ENCODE measurements around the gene FRMD3. TPM values are rescaled to one million over a fixed set of nuclear protein-coding genes. Genes with fewer than 3 reads are reported as not detected.

The FRMD3 gene
- total RNA-seq, 1 experiment from 2014 or later, result 1.9 TPM

DNA sequence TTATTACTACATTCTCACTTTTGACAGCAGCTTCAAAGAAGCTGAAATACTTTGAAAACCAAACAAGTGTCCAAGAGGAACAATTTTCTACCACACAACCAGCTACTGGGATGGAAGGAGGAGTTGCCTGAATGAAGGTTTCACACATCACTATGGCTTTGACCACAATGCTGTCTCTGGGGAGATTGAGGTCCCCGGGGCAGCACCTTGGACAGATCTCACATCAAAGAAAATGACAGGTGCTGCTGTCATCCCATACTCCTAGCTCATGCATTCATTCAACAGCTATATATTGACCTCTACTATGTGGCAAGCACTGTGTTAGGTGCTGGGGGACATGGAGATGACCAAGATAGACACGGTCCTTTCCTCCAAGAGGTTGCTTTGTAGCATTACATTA, 242.1 kb downstream of the FRMD3 start:
- ChIA-PET POLR2A (ENCODE audit: unreplicated experiment) (no interaction called here), CTCF (no interaction called here)
- Histone ChIP-seq H3K79me2 (ENCODE audit: low read depth) (no peaks in the 10 kb centered on the region), H3K9me3 (ENCODE audit: insufficient read depth, low read depth) (no peaks in the 10 kb centered on the region; the same call in 1 of the 2 replicates), H3K36me3 (ENCODE audit: low read depth) (no peaks in the 10 kb centered on the region), H3K9me2 (ENCODE audit: insufficient read depth) (no peaks in the 10 kb centered on the region), H3K4me1 (replicated peaks; ENCODE audit: insufficient read depth) (peaks cover 36% of the 10 kb centered on the region), H3K27ac (no peak overlapping the region), H3F3A (ENCODE audit: insufficient read depth, low read depth) (peaks cover 24% of the 10 kb centered on the region), H3K4me2 (no peak overlapping the region), H3K4me3 (no peak overlapping the region), H3K27me3 (ENCODE audit: insufficient read depth, low read depth) (no peaks in the 10 kb centered on the region), H4K20me1 (ENCODE audit: insufficient read depth) (no peaks in the 10 kb centered on the region), H2AFZ (no peak overlapping the region)
- no TSS peak for BruUV-seq (replicated peaks)
- DNase-seq, result no peak
- intact Hi-C loops (cut with micrococcal nuclease; ENCODE audit: unreplicated experiment), result no loop called here
- TF ChIP-seq, protein P1, sequence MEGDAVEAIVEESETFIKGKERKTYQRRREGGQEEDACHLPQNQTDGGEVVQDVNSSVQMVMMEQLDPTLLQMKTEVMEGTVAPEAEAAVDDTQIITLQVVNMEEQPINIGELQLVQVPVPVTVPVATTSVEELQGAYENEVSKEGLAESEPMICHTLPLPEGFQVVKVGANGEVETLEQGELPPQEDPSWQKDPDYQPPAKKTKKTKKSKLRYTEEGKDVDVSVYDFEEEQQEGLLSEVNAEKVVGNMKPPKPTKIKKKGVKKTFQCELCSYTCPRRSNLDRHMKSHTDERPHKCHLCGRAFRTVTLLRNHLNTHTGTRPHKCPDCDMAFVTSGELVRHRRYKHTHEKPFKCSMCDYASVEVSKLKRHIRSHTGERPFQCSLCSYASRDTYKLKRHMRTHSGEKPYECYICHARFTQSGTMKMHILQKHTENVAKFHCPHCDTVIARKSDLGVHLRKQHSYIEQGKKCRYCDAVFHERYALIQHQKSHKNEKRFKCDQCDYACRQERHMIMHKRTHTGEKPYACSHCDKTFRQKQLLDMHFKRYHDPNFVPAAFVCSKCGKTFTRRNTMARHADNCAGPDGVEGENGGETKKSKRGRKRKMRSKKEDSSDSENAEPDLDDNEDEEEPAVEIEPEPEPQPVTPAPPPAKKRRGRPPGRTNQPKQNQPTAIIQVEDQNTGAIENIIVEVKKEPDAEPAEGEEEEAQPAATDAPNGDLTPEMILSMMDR (conservative IDR thresholded peaks at IDR 0.05), result no peak
- no peak for TF ChIP-seq EZH2 (IDR thresholded peaks at IDR 0.05; ENCODE audit: low read depth)

DNA sequence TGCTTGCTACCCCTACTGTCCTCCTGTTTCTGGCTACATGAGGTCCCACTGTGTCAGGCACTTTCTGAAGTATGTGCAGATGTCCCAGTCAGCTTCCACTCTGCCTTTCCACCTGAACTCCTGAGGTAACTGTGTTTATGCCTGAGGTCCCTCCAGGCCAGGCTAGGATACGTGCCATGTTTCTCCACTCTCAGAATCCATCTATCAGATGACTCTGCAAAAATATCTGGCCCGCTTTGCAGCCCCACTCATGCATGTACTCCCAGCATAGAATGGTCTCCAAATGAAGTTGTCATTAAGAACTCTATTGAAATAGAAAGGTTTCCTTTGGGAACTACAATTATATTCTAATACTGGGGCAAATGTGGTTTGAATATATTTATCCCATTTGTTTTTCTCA, 243.4 kb downstream of the FRMD3 start:
- no peak overlapping the region for H3K27ac ChIP-seq
- H3K9me3 ChIP-seq (ENCODE audit: insufficient read depth, low read depth), result no peaks in the 10 kb centered on the region; the same call in 1 of the 2 replicates
- ChIA-PET POLR2A (ENCODE audit: unreplicated experiment) (no interaction called here), CTCF (no interaction called here)
- DNase-seq, result no peak
- H3K36me3 ChIP-seq (ENCODE audit: low read depth), result no peaks in the 10 kb centered on the region
- intact Hi-C loops (cut with micrococcal nuclease; ENCODE audit: unreplicated experiment), result no loop called here
- H4K20me1 ChIP-seq (ENCODE audit: insufficient read depth), result no peaks in the 10 kb centered on the region
- H3F3A ChIP-seq (ENCODE audit: insufficient read depth, low read depth), result peaks cover 17% of the 10 kb centered on the region
- peaks cover 26% of the 10 kb centered on the region for H3K4me1 ChIP-seq (replicated peaks; ENCODE audit: insufficient read depth)
- H3K79me2 ChIP-seq (ENCODE audit: low read depth), result no peaks in the 10 kb centered on the region
- no peak overlapping the region for H2AFZ ChIP-seq
- TF ChIP-seq, protein P1 (conservative IDR thresholded peaks at IDR 0.05), result no peak
- TF ChIP-seq EZH2 (IDR thresholded peaks at IDR 0.05; ENCODE audit: low read depth), result no peak
- H3K4me2 ChIP-seq, result no peak overlapping the region
- no peaks in the 10 kb centered on the region for H3K9me2 ChIP-seq (ENCODE audit: insufficient read depth)
- H3K27me3 ChIP-seq (ENCODE audit: insufficient read depth, low read depth), result no peaks in the 10 kb centered on the region
- no TSS peak for BruUV-seq (replicated peaks)
- no peak overlapping the region for H3K4me3 ChIP-seq

DNA sequence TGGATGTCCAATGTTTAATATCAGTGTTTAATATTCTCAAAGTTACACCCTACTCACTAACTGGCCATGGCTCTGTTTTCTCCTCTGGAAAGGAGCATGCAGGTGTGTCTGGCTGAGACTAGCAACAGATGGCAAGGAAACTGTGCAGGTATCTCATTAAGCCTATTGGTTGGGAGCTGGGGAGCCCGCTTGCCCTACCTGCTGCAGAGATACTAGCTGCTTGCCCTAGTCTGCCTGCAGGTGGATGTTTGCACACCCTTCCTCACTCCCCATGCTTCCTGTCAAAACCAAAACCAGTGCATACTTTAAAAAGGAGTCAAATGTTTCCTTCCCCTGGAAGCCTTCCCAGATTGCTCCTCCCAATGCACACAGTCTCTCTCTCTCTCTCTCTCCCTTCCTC, 247.0 kb downstream of the FRMD3 start:
- H3K4me1 ChIP-seq (replicated peaks; ENCODE audit: insufficient read depth), result no peaks in the 10 kb centered on the region
- H3K9me2 ChIP-seq (ENCODE audit: insufficient read depth), result no peaks in the 10 kb centered on the region
- no peaks in the 10 kb centered on the region for H3F3A ChIP-seq (ENCODE audit: insufficient read depth, low read depth)
- no peak overlapping the region for H3K27ac ChIP-seq
- no peaks in the 10 kb centered on the region for H3K9me3 ChIP-seq (ENCODE audit: insufficient read depth, low read depth)
- no peak for TF ChIP-seq EZH2 (IDR thresholded peaks at IDR 0.05; ENCODE audit: low read depth)
- TF ChIP-seq, protein P1 (conservative IDR thresholded peaks at IDR 0.05), result no peak
- BruUV-seq (replicated peaks), result no TSS peak
- no peaks in the 10 kb centered on the region for H3K27me3 ChIP-seq (ENCODE audit: insufficient read depth, low read depth)
- no peak for DNase-seq
- H3K79me2 ChIP-seq (ENCODE audit: low read depth), result no peaks in the 10 kb centered on the region
- no peaks in the 10 kb centered on the region for H4K20me1 ChIP-seq (ENCODE audit: insufficient read depth)
- POLR2A ChIA-PET (ENCODE audit: unreplicated experiment), result no interaction called here
- no peak overlapping the region for H3K4me2 ChIP-seq
- CTCF ChIA-PET, result no interaction called here
- no peak overlapping the region for H2AFZ ChIP-seq
- intact Hi-C loops (cut with micrococcal nuclease; ENCODE audit: unreplicated experiment), result no loop called here
- no peaks in the 10 kb centered on the region for H3K36me3 ChIP-seq (ENCODE audit: low read depth)
- no peak overlapping the region for H3K4me3 ChIP-seq
